ENCODE data around the gene ZFX. TPM values are rescaled to one million over a fixed set of nuclear protein-coding genes. Genes with fewer than 3 reads are reported as not detected.
A peak's percentile ranks its signal among the peaks of the same experiment; 100 is the strongest.

ZFX gene
- total RNA-seq, 1 donor from 2014 or later, result 49.9 TPM

GRCh38 chrX:24216827-24217226 lies 67.3 kb downstream of the ZFX start:
- Mint-ChIP-seq H3K27me3 (no peaks in the 10 kb centered on the region), H3K36me3 (ENCODE audit: low read depth) (peaks cover 5% of the 10 kb centered on the region), H3K4me3 (no peak overlapping the region), H3K9me3 (no peaks in the 10 kb centered on the region), H3K4me1 (no peaks in the 10 kb centered on the region), H3K27ac (no peak overlapping the region)
- no peak for DNase-seq
- intact Hi-C loops (cut with micrococcal nuclease), result no loop called here

GRCh38 chrX:24219320-24219719 lies 69.8 kb downstream of the ZFX start:
- H3K9me3 Mint-ChIP-seq, result no peaks in the 10 kb centered on the region
- H3K27me3 Mint-ChIP-seq, result no peaks in the 10 kb centered on the region
- no peaks in the 10 kb centered on the region for H3K4me1 Mint-ChIP-seq
- no peak for DNase-seq
- no peak overlapping the region for H3K4me3 Mint-ChIP-seq
- peaks cover 5% of the 10 kb centered on the region for H3K36me3 Mint-ChIP-seq (ENCODE audit: low read depth)
- H3K27ac Mint-ChIP-seq, result no peak overlapping the region
- intact Hi-C loops (cut with micrococcal nuclease), result no loop called here

- Mint-ChIP-seq H3K27ac (no peak overlapping the region), H3K4me3 (no peak overlapping the region), H3K27me3 (no peaks in the 10 kb centered on the region), H3K4me1 (no peaks in the 10 kb centered on the region), H3K9me3 (peaks cover 9% of the 10 kb centered on the region), H3K36me3 (ENCODE audit: low read depth) (peaks cover 3% of the 10 kb centered on the region)
- no peak for DNase-seq
- intact Hi-C loops (cut with micrococcal nuclease), result no loop called here
Measured at GRCh38 chrX:24221872-24222271, 72.3 kb downstream of the ZFX start.

- DNase-seq, result no peak
- Mint-ChIP-seq H3K27me3 (peaks cover 2% of the 10 kb centered on the region), H3K9me3 (peaks cover 9% of the 10 kb centered on the region), H3K4me3 (no peak overlapping the region), H3K27ac (no peak overlapping the region), H3K4me1 (no peaks in the 10 kb centered on the region), H3K36me3 (ENCODE audit: low read depth) (peaks cover 2% of the 10 kb centered on the region)
- intact Hi-C loops (cut with micrococcal nuclease), result no loop called here
Measured at GRCh38 chrX:24225265-24225664, 75.7 kb downstream of the ZFX start.

GRCh38 chrX:24226176-24226575 lies 76.6 kb downstream of the ZFX start:
- no peak overlapping the region for H3K4me3 Mint-ChIP-seq
- no peak overlapping the region for H3K27ac Mint-ChIP-seq
- H3K4me1 Mint-ChIP-seq, result no peaks in the 10 kb centered on the region
- peaks cover 2% of the 10 kb centered on the region for H3K36me3 Mint-ChIP-seq (ENCODE audit: low read depth)
- peaks cover 9% of the 10 kb centered on the region for H3K9me3 Mint-ChIP-seq
- DNase-seq, result no peak
- intact Hi-C loops (cut with micrococcal nuclease), result no loop called here
- peaks cover 2% of the 10 kb centered on the region for H3K27me3 Mint-ChIP-seq

- Mint-ChIP-seq H3K4me1 (no peaks in the 10 kb centered on the region), H3K36me3 (ENCODE audit: low read depth) (peaks cover 2% of the 10 kb centered on the region), H3K4me3 (no peak overlapping the region), H3K9me3 (peaks cover 9% of the 10 kb centered on the region), H3K27ac (no peak overlapping the region), H3K27me3 (peaks cover 4% of the 10 kb centered on the region)
- DNase-seq, result no peak
- intact Hi-C loops (cut with micrococcal nuclease), result no loop called here
Measured at GRCh38 chrX:24228596-24228995, 79.1 kb downstream of the ZFX start.

- Mint-ChIP-seq H3K9me3 (peaks cover 9% of the 10 kb centered on the region), H3K4me3 (no peak overlapping the region), H3K27me3 (peaks cover 4% of the 10 kb centered on the region), H3K27ac (no peak overlapping the region), H3K36me3 (ENCODE audit: low read depth) (peaks cover 2% of the 10 kb centered on the region), H3K4me1 (no peaks in the 10 kb centered on the region)
- DNase-seq, result no peak
- intact Hi-C loops (cut with micrococcal nuclease), result no loop called here
Measured at GRCh38 chrX:24229400-24229879, 79.9 kb downstream of the ZFX start.

- Mint-ChIP-seq H3K27me3 (peaks cover 4% of the 10 kb centered on the region), H3K9me3 (peaks cover 9% of the 10 kb centered on the region), H3K4me3 (no peak overlapping the region), H3K36me3 (ENCODE audit: low read depth) (peaks cover 2% of the 10 kb centered on the region), H3K27ac (no peak overlapping the region), H3K4me1 (no peaks in the 10 kb centered on the region)
- no peak for DNase-seq
- intact Hi-C loops (cut with micrococcal nuclease), result loop anchor here (10.0 kb wide), 1 partner anchor 85 kb away; the partner anchor contains the start of gene ZFX
Measured at GRCh38 chrX:24229976-24230375, 80.4 kb downstream of the ZFX start.

GRCh38 chrX:24231131-24231540 lies 81.6 kb downstream of the ZFX start:
- H3K27me3 Mint-ChIP-seq, result peaks cover 4% of the 10 kb centered on the region
- DNase-seq, result no peak
- H3K9me3 Mint-ChIP-seq, result peaks cover 6% of the 10 kb centered on the region
- no peak overlapping the region for H3K27ac Mint-ChIP-seq
- no peaks in the 10 kb centered on the region for H3K36me3 Mint-ChIP-seq (ENCODE audit: low read depth)
- H3K4me1 Mint-ChIP-seq, result peaks cover 5% of the 10 kb centered on the region
- no peak overlapping the region for H3K4me3 Mint-ChIP-seq
- intact Hi-C loops (cut with micrococcal nuclease), result loop anchor here (10.0 kb wide), 1 partner anchor 86 kb away; the partner anchor contains the start of gene ZFX

GRCh38 chrX:24231641-24232179 lies 82.2 kb downstream of the ZFX start:
- Mint-ChIP-seq H3K4me3 (no peak overlapping the region), H3K4me1 (peaks cover 5% of the 10 kb centered on the region), H3K27ac (no peak overlapping the region), H3K27me3 (peaks cover 4% of the 10 kb centered on the region), H3K36me3 (ENCODE audit: low read depth) (no peaks in the 10 kb centered on the region), H3K9me3 (peaks cover 2% of the 10 kb centered on the region)
- DNase-seq, result no peak
- intact Hi-C loops (cut with micrococcal nuclease), result loop anchor here (10.0 kb wide), 1 partner anchor 87 kb away; the partner anchor contains the start of gene ZFX

- Mint-ChIP-seq H3K9me3 (no peaks in the 10 kb centered on the region), H3K4me1 (peaks cover 5% of the 10 kb centered on the region), H3K4me3 (no peak overlapping the region), H3K27ac (no peak overlapping the region), H3K36me3 (ENCODE audit: low read depth) (no peaks in the 10 kb centered on the region), H3K27me3 (peaks cover 3% of the 10 kb centered on the region)
- intact Hi-C loops (cut with micrococcal nuclease), result loop anchor here (10.0 kb wide), 1 partner anchor 88 kb away; the partner anchor contains the start of gene ZFX
- no peak for DNase-seq
Measured at GRCh38 chrX:24232796-24233195, 83.3 kb downstream of the ZFX start.

GRCh38 chrX:24235084-24235710 lies 85.7 kb downstream of the ZFX start:
- H3K27ac Mint-ChIP-seq, result no peak overlapping the region
- H3K4me3 Mint-ChIP-seq, result no peak overlapping the region
- intact Hi-C loops (cut with micrococcal nuclease), result loop anchor here (10.0 kb wide), 1 partner anchor 90 kb away; the partner anchor contains the start of gene ZFX
- no peak for DNase-seq
- peaks cover 10% of the 10 kb centered on the region for H3K4me1 Mint-ChIP-seq
- no peaks in the 10 kb centered on the region for H3K36me3 Mint-ChIP-seq (ENCODE audit: low read depth)
- H3K27me3 Mint-ChIP-seq, result peaks cover 4% of the 10 kb centered on the region
- no peaks in the 10 kb centered on the region for H3K9me3 Mint-ChIP-seq

- peaks cover 4% of the 10 kb centered on the region for H3K27me3 Mint-ChIP-seq
- no peak overlapping the region for H3K4me3 Mint-ChIP-seq
- H3K4me1 Mint-ChIP-seq, result peaks cover 11% of the 10 kb centered on the region
- H3K27ac Mint-ChIP-seq, result no peak overlapping the region
- intact Hi-C loops (cut with micrococcal nuclease), result loop anchor here (1.0 kb wide), 1 partner anchor 160 kb away; no protein-coding TSS in a partner anchor
- no peaks in the 10 kb centered on the region for H3K9me3 Mint-ChIP-seq
- no peaks in the 10 kb centered on the region for H3K36me3 Mint-ChIP-seq (ENCODE audit: low read depth)
- DNase-seq, result peak; percentile 54
Measured at GRCh38 chrX:24241822-24242648, 92.5 kb downstream of the ZFX start.

Measured in activated CD4-positive, alpha-beta T cell treated with anti-CD3 and anti-CD28 coated beads, Interleukin-2, amount 10 ng/mL, durations not matched to agents 24 days and 14 days (primary cell).